ENCODE data around the gene SEMA6A. TPM values are rescaled to one million over a fixed set of nuclear protein-coding genes. Genes with fewer than 3 reads are reported as not detected.

Gene SEMA6A
- total RNA-seq, 5 donors from 2014 or later (not counting 1 experiment from before 2014, with no cell fraction given), result 0.79 to 0.88 (median 0.79) TPM; not detected in 2

GRCh38 chr5:116468583-116468982, 106.0 kb downstream of the SEMA6A start:
- H3K27me3 Mint-ChIP-seq, result no peaks in the 10 kb centered on the region
- Histone ChIP-seq H3K4me3 (ENCODE audit: control insufficient read depth in 1 of 2, extremely low read depth in 1 of 2, low read length in 1 of 2) (no peak overlapping the region), H3K36me3 (ENCODE audit: control insufficient read depth in 2 of 2, extremely low read depth in 1 of 2, insufficient read depth in 1 of 2, low read length in 1 of 2) (no peaks in the 10 kb centered on the region), H3K4me1 (ENCODE audit: control insufficient read depth in 1 of 2, extremely low read depth in 1 of 2, insufficient read depth in 2 of 2, low read length in 2 of 2) (peaks cover 0 to 7% of the 10 kb centered on the region in 2 experiments), H3K27me3 (replicated peaks in 1 of 2; ENCODE audit: control insufficient read depth in 2 of 2, extremely low read depth in 1 of 2, insufficient read depth in 2 of 2, low read length in 1 of 2) (no peaks in the 10 kb centered on the region), H3K9me3 (peaks cover 3% of the 10 kb centered on the region), H3K27ac (ENCODE audit: low read length) (no peak overlapping the region)
- WGBS (ENCODE audit: insufficient coverage), result no CpG with 5 or more reads among the region's 2 CpGs
- H3K4me1 Mint-ChIP-seq, result peaks cover 0 to 6% (median 0%) of the 10 kb centered on the region in 3 donors
- peaks cover 1 to 13% (median 6%) of the 10 kb centered on the region in 3 donors for H3K9me3 Mint-ChIP-seq
- DNase-seq (no peak), ATAC-seq (replicated peaks in 1 of 4) (no peak)
- POLR2A ChIA-PET, result no interaction called here
- H3K36me3 Mint-ChIP-seq, result peaks cover 61% of the 10 kb centered on the region
- CTCF ChIA-PET, result interaction anchor here in 1 of 2 donors (0.7 kb wide), 1 partner anchor 59 kb away, joined by 3 read pairs; no protein-coding TSS in a partner anchor
- no peak overlapping the region for H3K27ac Mint-ChIP-seq
- H3K4me3 Mint-ChIP-seq, result no peak overlapping the region

- DNase-seq (no peak), ATAC-seq (replicated peaks in 1 of 4) (no peak)
- H3K4me3 ChIP-seq (ENCODE audit: control insufficient read depth in 1 of 2, extremely low read depth in 1 of 2, low read length in 1 of 2), result no peak overlapping the region
- CTCF ChIA-PET, result no interaction called here
- Mint-ChIP-seq H3K36me3 (peaks cover 54% of the 10 kb centered on the region), H3K27ac (no peak overlapping the region), H3K9me3 (peaks cover 0 to 13% (median 6%) of the 10 kb centered on the region in 3 donors), H3K4me1 (peaks cover 0 to 6% (median 0%) of the 10 kb centered on the region in 3 donors), H3K4me3 (no peak overlapping the region), H3K27me3 (no peaks in the 10 kb centered on the region)
- H3K36me3 ChIP-seq (ENCODE audit: control insufficient read depth in 2 of 2, extremely low read depth in 1 of 2, insufficient read depth in 1 of 2, low read length in 1 of 2), result no peaks in the 10 kb centered on the region
- H3K27ac ChIP-seq (ENCODE audit: low read length), result no peak overlapping the region
- H3K9me3 ChIP-seq, result peaks cover 3% of the 10 kb centered on the region
- peaks cover 0 to 7% of the 10 kb centered on the region in 2 experiments for H3K4me1 ChIP-seq (ENCODE audit: control insufficient read depth in 1 of 2, extremely low read depth in 1 of 2, insufficient read depth in 2 of 2, low read length in 2 of 2)
- no peaks in the 10 kb centered on the region for H3K27me3 ChIP-seq (replicated peaks in 1 of 2; ENCODE audit: control insufficient read depth in 2 of 2, extremely low read depth in 1 of 2, insufficient read depth in 2 of 2, low read length in 1 of 2)
- POLR2A ChIA-PET, result no interaction called here
- WGBS (ENCODE audit: insufficient coverage), result no CpG with 5 or more reads among the region's 5 CpGs
These were observed 107.2 kb downstream of the SEMA6A start for GRCh38 chr5:116467465-116467843.

DNA sequence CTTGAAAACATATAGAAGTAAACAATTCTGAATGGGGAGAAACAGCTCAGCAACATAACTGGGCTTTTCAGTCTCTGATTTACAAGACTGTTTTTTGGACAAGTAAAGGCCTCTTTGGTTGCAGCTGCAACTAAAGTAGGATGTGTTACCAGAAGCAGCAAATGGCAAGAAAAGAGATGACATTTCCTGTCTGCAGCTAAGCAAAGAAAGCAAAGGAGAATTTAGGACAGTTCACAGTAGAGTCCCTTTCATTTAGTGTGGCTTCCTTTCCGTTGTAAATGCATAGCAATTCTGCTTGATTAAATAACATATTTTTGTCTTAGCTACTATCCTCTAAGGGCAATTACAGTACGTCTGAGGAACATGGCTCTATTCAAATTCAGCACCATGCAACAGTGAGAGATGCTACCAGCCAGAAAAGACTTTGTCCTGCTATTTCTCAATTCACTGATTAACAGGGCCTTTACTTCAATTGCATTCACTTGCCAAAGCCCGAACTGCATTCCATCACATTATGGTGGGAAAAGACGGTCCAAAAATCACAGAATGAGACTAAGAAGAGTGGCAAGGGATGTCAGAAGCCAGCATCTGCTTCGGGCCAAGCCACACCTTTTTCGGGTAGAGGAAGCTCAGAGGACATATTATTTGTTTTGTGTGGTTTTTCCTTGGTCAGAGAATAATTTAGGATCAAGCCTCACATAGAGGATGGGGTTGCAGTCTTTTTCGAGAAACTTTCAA, 107.7 kb downstream of the SEMA6A start:
- Mint-ChIP-seq H3K4me3 (no peak overlapping the region), H3K27ac (peak overlapping the region in 1 of 2 donors; percentile 35), H3K27me3 (no peaks in the 10 kb centered on the region), H3K36me3 (peaks cover 48% of the 10 kb centered on the region), H3K9me3 (peaks cover 0 to 13% (median 6%) of the 10 kb centered on the region in 3 donors), H3K4me1 (peaks cover 0 to 6% (median 0%) of the 10 kb centered on the region in 3 donors)
- WGBS (ENCODE audit: insufficient coverage), result 69% methylated on average over 5 of the region's 7 CpGs
- ATAC-seq (replicated peaks in 1 of 4), result no peak
- no peaks in the 10 kb centered on the region for H3K36me3 ChIP-seq (ENCODE audit: control insufficient read depth in 2 of 2, extremely low read depth in 1 of 2, insufficient read depth in 1 of 2, low read length in 1 of 2)
- CTCF ChIA-PET, result no interaction called here
- H3K4me3 ChIP-seq (ENCODE audit: control insufficient read depth in 1 of 2, extremely low read depth in 1 of 2, low read length in 1 of 2), result no peak overlapping the region
- H3K9me3 ChIP-seq, result peaks cover 3% of the 10 kb centered on the region
- no peaks in the 10 kb centered on the region for H3K27me3 ChIP-seq (replicated peaks in 1 of 2; ENCODE audit: control insufficient read depth in 2 of 2, extremely low read depth in 1 of 2, insufficient read depth in 2 of 2, low read length in 1 of 2)
- H3K4me1 ChIP-seq (ENCODE audit: control insufficient read depth in 1 of 2, extremely low read depth in 1 of 2, insufficient read depth in 2 of 2, low read length in 2 of 2), result peaks cover 0 to 7% of the 10 kb centered on the region in 2 experiments
- POLR2A ChIA-PET, result no interaction called here
- no peak for DNase-seq
- no peak overlapping the region for H3K27ac ChIP-seq (ENCODE audit: low read length)

DNA sequence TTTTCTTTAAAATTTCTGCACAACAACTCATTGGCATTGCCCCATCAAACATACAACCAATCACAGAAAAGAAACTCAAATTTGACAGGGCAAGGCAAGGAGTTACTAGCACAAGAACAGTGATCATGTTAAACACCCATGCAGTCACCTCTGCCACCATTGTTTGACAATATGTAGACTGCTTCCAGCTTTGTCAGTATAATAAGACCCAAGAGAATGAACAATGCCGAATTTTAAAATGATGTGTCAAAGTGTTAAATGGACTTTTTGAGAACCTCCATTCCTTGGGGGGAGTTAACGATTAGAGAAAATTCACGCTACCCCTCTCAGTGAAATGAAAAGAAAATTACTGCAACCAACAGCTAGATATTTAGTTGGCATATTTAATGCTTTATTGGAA, 109.2 kb downstream of the SEMA6A start:
- no CpG with 5 or more reads among the region's 3 CpGs for WGBS (ENCODE audit: insufficient coverage)
- H3K4me1 ChIP-seq (ENCODE audit: control insufficient read depth in 1 of 2, extremely low read depth in 1 of 2, insufficient read depth in 2 of 2, low read length in 2 of 2), result peaks cover 0 to 7% of the 10 kb centered on the region in 2 experiments
- Mint-ChIP-seq H3K4me1 (peaks cover 0 to 6% (median 0%) of the 10 kb centered on the region in 3 donors), H3K9me3 (peaks cover 0 to 13% (median 6%) of the 10 kb centered on the region in 3 donors), H3K36me3 (peaks cover 40% of the 10 kb centered on the region), H3K27ac (no peak overlapping the region), H3K27me3 (no peaks in the 10 kb centered on the region), H3K4me3 (no peak overlapping the region)
- POLR2A ChIA-PET, result no interaction called here
- no peaks in the 10 kb centered on the region for H3K27me3 ChIP-seq (replicated peaks in 1 of 2; ENCODE audit: control insufficient read depth in 2 of 2, extremely low read depth in 1 of 2, insufficient read depth in 2 of 2, low read length in 1 of 2)
- H3K4me3 ChIP-seq (ENCODE audit: control insufficient read depth in 1 of 2, extremely low read depth in 1 of 2, low read length in 1 of 2), result no peak overlapping the region
- CTCF ChIA-PET, result no interaction called here
- DNase-seq (no peak), ATAC-seq (replicated peaks in 1 of 4) (no peak)
- no peaks in the 10 kb centered on the region for H3K36me3 ChIP-seq (ENCODE audit: control insufficient read depth in 2 of 2, extremely low read depth in 1 of 2, insufficient read depth in 1 of 2, low read length in 1 of 2)
- peaks cover 3% of the 10 kb centered on the region for H3K9me3 ChIP-seq
- no peak overlapping the region for H3K27ac ChIP-seq (ENCODE audit: low read length)

DNA sequence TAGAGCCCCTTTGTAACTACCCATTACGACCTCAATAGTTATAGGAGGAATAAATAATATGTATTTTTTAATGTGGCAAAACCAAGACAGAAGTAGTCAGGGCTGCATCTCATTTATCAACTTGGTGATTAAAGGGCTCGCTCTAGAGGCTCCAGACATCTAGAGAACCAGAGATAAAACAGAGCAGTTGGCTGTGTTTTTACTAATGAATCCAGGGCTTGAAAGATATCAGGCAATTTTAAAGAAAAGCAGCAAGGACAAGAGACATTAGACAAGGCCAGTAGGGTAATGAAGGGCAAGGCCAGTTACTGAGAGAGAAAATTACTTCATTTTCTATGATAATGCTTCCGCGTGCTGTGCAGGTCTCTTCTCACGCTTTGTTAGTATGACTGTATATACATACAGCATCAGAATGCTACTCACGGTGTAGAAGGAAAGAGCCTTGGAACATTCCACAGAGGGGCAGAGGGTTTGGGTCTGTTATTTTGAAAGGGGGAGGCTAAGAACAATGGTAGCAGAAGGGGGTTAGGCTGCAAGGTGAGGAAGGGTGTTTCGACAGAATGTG, 110.4 kb downstream of the SEMA6A start:
- Mint-ChIP-seq H3K36me3 (peaks cover 36% of the 10 kb centered on the region), H3K9me3 (peaks cover 0 to 13% (median 6%) of the 10 kb centered on the region in 3 donors), H3K27me3 (no peaks in the 10 kb centered on the region), H3K27ac (no peak overlapping the region), H3K4me3 (no peak overlapping the region), H3K4me1 (peaks cover 0 to 6% (median 0%) of the 10 kb centered on the region in 3 donors)
- no peaks in the 10 kb centered on the region for H3K36me3 ChIP-seq (ENCODE audit: control insufficient read depth in 2 of 2, extremely low read depth in 1 of 2, insufficient read depth in 1 of 2, low read length in 1 of 2)
- ATAC-seq (replicated peaks in 1 of 4), result no peak
- no peak overlapping the region for H3K27ac ChIP-seq (ENCODE audit: low read length)
- DNase-seq, result no peak
- H3K4me3 ChIP-seq (ENCODE audit: control insufficient read depth in 1 of 2, extremely low read depth in 1 of 2, low read length in 1 of 2), result no peak overlapping the region
- CTCF ChIA-PET, result no interaction called here
- WGBS (ENCODE audit: insufficient coverage), result 94% methylated on average over 2 of the region's 7 CpGs
- H3K4me1 ChIP-seq (ENCODE audit: control insufficient read depth in 1 of 2, extremely low read depth in 1 of 2, insufficient read depth in 2 of 2, low read length in 2 of 2), result peaks cover 0 to 7% of the 10 kb centered on the region in 2 experiments
- POLR2A ChIA-PET, result no interaction called here
- peaks cover 3% of the 10 kb centered on the region for H3K9me3 ChIP-seq
- H3K27me3 ChIP-seq (replicated peaks in 1 of 2; ENCODE audit: control insufficient read depth in 2 of 2, extremely low read depth in 1 of 2, insufficient read depth in 2 of 2, low read length in 1 of 2), result no peaks in the 10 kb centered on the region

DNA sequence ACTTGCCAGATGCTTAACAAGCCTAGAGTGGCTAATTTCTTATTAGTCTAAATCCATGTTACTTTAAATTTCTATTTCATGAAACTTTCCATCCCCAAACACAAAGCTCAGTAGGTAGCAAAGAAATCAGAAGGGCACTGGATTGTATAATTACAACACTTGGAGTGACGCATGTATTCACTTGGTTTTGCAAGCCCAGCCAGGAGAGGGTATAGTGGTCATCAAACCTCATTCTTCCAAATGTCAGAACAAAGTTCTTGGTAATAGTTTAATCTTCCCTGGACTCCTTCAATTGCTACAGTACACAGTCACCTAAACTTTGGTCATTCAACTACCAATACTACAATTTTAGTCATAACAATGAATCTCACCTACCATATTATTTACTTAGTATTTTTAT, 112.1 kb downstream of the SEMA6A start:
- no peak for DNase-seq
- Histone ChIP-seq H3K4me3 (ENCODE audit: control insufficient read depth in 1 of 2, extremely low read depth in 1 of 2, low read length in 1 of 2) (no peak overlapping the region), H3K4me1 (ENCODE audit: control insufficient read depth in 1 of 2, extremely low read depth in 1 of 2, insufficient read depth in 2 of 2, low read length in 2 of 2) (peaks cover 0 to 7% of the 10 kb centered on the region in 2 experiments), H3K36me3 (ENCODE audit: control insufficient read depth in 2 of 2, extremely low read depth in 1 of 2, insufficient read depth in 1 of 2, low read length in 1 of 2) (no peaks in the 10 kb centered on the region), H3K27ac (ENCODE audit: low read length) (no peak overlapping the region), H3K9me3 (no peaks in the 10 kb centered on the region), H3K27me3 (replicated peaks in 1 of 2; ENCODE audit: control insufficient read depth in 2 of 2, extremely low read depth in 1 of 2, insufficient read depth in 2 of 2, low read length in 1 of 2) (no peaks in the 10 kb centered on the region)
- no peak for ATAC-seq (replicated peaks in 1 of 4)
- no peak overlapping the region for H3K27ac Mint-ChIP-seq
- H3K36me3 Mint-ChIP-seq, result peaks cover 22% of the 10 kb centered on the region
- H3K4me1 Mint-ChIP-seq, result peaks cover 0 to 6% (median 0%) of the 10 kb centered on the region in 3 donors
- H3K9me3 Mint-ChIP-seq, result peaks cover 0 to 6% (median 4%) of the 10 kb centered on the region in 3 donors
- H3K4me3 Mint-ChIP-seq, result no peak overlapping the region
- ChIA-PET CTCF (no interaction called here), POLR2A (no interaction called here)
- no CpG with 5 or more reads among the region's 1 CpG for WGBS (ENCODE audit: insufficient coverage)
- H3K27me3 Mint-ChIP-seq, result no peaks in the 10 kb centered on the region
